GM18873 (cell line): ENCODE measurements around the gene RMP24.
"Not testable (repeated sequence)": the region's sequence is repeated elsewhere in the genome, so short reads cannot be mapped to it uniquely, and the experiment has no call there.

Experiments used
- ATAC-seq: cut with Tn5 transposase; IDR thresholded peaks from one replicate; pipeline ENCODE4 v1.9.1; 2021; ENCODE audit warnings: mild to moderate bottlenecking, moderate library complexity, moderate number of reproducible peaks; ENCODE audit not compliant: unreplicated experiment, low FRiP score

The RMP24 gene

GRCh38 chr18:36024241-36024640 is 51.8 kb downstream of the RMP24 start:
- ATAC-seq, result not testable (repeated sequence)

GRCh38 chr18:36025025-36025424 is 52.5 kb downstream of the RMP24 start:
- no peak for ATAC-seq

- no peak for ATAC-seq
Observed at GRCh38 chr18:36028859-36029258, 56.4 kb downstream of the RMP24 start.
